Measurements from ENCODE around the gene KCNK1. TPM values are rescaled to one million over a fixed set of nuclear protein-coding genes. Genes with fewer than 3 reads are reported as not detected.

The KCNK1 gene
- total RNA-seq, 6 experiments from 2014 or later = not detected

DNA sequence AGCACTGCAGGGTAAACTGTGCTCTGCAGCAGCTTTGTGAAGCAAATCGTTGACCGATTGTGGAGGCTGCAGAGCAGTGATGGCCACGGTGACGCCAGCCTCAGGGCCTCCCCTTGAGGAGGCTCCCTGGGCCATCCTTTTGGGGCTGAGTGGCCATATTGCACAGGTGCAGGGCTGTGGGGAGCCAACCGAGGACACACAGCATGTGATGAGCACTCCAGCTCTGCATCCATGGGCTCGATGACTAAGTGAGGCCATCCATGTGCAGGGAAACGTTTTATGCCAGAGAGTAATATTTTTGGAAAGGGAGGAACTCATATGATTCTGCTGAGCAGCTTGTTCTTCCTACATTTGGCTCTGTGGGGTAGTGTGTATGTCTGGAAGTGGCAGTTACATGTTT, 24.6 kb downstream of the KCNK1 start:
- TF ChIP-seq, protein P1, sequence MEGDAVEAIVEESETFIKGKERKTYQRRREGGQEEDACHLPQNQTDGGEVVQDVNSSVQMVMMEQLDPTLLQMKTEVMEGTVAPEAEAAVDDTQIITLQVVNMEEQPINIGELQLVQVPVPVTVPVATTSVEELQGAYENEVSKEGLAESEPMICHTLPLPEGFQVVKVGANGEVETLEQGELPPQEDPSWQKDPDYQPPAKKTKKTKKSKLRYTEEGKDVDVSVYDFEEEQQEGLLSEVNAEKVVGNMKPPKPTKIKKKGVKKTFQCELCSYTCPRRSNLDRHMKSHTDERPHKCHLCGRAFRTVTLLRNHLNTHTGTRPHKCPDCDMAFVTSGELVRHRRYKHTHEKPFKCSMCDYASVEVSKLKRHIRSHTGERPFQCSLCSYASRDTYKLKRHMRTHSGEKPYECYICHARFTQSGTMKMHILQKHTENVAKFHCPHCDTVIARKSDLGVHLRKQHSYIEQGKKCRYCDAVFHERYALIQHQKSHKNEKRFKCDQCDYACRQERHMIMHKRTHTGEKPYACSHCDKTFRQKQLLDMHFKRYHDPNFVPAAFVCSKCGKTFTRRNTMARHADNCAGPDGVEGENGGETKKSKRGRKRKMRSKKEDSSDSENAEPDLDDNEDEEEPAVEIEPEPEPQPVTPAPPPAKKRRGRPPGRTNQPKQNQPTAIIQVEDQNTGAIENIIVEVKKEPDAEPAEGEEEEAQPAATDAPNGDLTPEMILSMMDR (IDR thresholded peaks at IDR 0.05) = no peak
- no peaks in the 10 kb centered on the region for H3K4me1 Mint-ChIP-seq (ENCODE audit: low read depth)
- peaks cover 10% of the 10 kb centered on the region for H3K36me3 Mint-ChIP-seq (ENCODE audit: low read depth)
- H3K4me3 Mint-ChIP-seq = no peak overlapping the region
- H3K27ac Mint-ChIP-seq = no peak overlapping the region
- peaks cover 66% of the 10 kb centered on the region for H3K9me3 Mint-ChIP-seq
- peaks cover 3% of the 10 kb centered on the region for H3K27me3 Mint-ChIP-seq (ENCODE audit: insufficient read depth)
- no peak for DNase-seq

DNA sequence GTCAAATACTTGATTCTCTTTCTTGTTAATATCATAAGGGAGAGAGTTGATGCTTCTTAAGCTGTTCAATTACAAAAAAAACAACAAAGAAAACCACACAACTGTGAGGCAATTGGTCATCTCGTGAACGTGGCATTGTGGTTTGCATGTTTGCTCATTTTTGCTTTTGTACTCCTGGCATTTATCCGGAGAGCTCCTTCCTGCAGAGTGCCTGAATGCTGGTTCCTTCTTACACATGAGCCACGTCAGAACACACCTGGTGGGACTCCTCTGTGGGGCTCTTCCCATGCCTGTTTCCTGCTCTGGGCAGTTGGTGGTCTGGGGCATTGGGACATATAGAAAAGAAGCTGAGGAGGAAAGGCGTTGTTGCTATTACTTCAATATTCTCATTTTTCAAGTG, 25.7 kb downstream of the KCNK1 start:
- Mint-ChIP-seq H3K9me3 (peaks cover 67% of the 10 kb centered on the region), H3K27ac (no peak overlapping the region), H3K27me3 (ENCODE audit: insufficient read depth) (peaks cover 3% of the 10 kb centered on the region), H3K4me1 (ENCODE audit: low read depth) (no peaks in the 10 kb centered on the region), H3K4me3 (no peak overlapping the region), H3K36me3 (ENCODE audit: low read depth) (peaks cover 10% of the 10 kb centered on the region)
- TF ChIP-seq, protein P1 (IDR thresholded peaks at IDR 0.05) = no peak
- no peak for DNase-seq

DNA sequence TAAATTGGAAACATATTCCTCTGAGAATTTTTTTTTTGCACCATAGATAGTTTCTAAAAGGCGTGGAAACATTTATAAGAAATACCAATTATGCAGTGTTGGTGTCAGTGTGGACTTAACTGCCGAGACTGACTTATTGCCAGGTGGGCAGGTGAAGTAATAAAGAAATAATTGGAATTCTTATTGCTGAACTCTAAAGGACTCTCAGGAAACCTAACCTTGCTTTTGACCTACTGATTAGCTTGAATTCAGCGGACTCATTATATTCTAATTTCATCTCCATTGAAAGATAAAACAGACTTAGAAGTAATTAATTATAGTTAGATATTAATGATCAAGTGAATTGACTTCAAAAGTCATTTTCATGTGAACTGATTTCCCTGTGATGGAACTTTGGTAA, 26.3 kb downstream of the KCNK1 start:
- H3K36me3 Mint-ChIP-seq (ENCODE audit: low read depth) = peaks cover 10% of the 10 kb centered on the region
- no peak overlapping the region for H3K27ac Mint-ChIP-seq
- TF ChIP-seq, protein P1 (IDR thresholded peaks at IDR 0.05) = no peak
- H3K9me3 Mint-ChIP-seq = peaks cover 69% of the 10 kb centered on the region
- H3K4me1 Mint-ChIP-seq (ENCODE audit: low read depth) = no peaks in the 10 kb centered on the region
- H3K27me3 Mint-ChIP-seq (ENCODE audit: insufficient read depth) = peaks cover 3% of the 10 kb centered on the region
- H3K4me3 Mint-ChIP-seq = no peak overlapping the region
- DNase-seq = no peak

DNA sequence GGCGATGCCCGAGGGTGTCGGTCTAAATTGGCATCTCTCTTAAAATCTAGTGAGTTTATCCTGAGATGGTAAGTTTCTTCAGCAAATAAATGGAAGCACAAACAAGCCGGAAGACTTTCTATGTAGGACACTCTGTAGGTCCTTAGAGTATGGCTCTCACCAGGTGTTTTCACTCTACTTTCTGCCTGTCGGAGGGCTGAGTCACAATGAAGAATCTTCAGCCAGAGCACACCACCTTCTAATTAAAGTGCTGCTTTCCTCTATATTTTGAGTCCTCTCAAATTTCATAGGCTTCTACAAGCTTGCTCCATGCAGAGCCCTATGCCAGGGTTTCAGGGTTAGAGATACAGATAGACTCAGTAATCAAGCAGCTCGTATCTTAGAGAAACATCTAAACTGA, 27.1 kb downstream of the KCNK1 start:
- H3K27me3 Mint-ChIP-seq (ENCODE audit: insufficient read depth) = peaks cover 3% of the 10 kb centered on the region
- no peak for DNase-seq
- H3K4me3 Mint-ChIP-seq = no peak overlapping the region
- no peaks in the 10 kb centered on the region for H3K4me1 Mint-ChIP-seq (ENCODE audit: low read depth)
- peaks cover 71% of the 10 kb centered on the region for H3K9me3 Mint-ChIP-seq
- TF ChIP-seq, protein P1 (IDR thresholded peaks at IDR 0.05) = no peak
- no peak overlapping the region for H3K27ac Mint-ChIP-seq
- H3K36me3 Mint-ChIP-seq (ENCODE audit: low read depth) = peaks cover 12% of the 10 kb centered on the region

DNA sequence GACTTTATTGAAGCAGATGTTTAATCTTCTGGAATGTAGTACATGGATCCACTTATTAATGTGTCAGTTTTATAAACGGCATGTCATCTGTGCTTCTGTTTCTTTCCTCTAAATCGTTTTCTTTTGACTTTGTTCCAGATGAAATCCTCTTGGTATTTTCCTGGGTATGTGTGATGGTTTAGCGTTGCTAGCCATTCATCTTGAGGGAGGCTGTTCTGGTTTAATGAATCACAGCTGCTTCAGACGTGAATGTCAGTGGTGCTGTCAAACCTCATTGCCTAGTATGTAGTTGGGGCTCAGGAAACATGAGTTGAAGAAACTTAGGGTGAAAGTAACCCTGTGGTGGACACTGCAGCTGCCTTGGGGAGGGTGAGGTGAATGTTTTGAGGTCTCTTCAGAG, 33.2 kb downstream of the KCNK1 start:
- no peaks in the 10 kb centered on the region for H3K27me3 Mint-ChIP-seq (ENCODE audit: insufficient read depth)
- TF ChIP-seq, protein P1 (IDR thresholded peaks at IDR 0.05) = no peak
- H3K36me3 Mint-ChIP-seq (ENCODE audit: low read depth) = 0 out of 2 replicates have a peak, but pooled peaks cover 3% of the 10 kb centered on the region
- no peaks in the 10 kb centered on the region for H3K4me1 Mint-ChIP-seq (ENCODE audit: low read depth)
- peaks cover 39% of the 10 kb centered on the region for H3K9me3 Mint-ChIP-seq
- DNase-seq = no peak
- H3K4me3 Mint-ChIP-seq = no peak overlapping the region
- no peak overlapping the region for H3K27ac Mint-ChIP-seq

DNA sequence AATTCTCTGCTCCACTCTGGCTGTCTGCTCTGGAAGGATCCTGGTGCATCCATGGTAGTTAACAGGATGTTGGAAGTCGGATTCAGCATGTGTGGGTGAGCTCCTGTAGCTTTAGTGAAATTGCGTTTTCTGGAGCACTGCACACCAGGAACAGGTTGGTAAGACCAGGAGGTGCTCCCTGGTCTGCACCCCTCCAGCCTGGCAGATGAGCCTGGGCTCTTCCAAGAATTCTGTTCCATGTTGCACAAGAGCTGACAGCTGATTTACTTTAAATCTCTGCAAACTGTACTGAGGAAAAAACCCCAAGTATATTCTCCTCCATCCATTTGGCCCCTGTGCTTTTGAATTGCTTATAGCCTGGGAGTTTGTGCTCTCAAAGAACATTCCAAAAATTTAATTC, 33.7 kb downstream of the KCNK1 start:
- Mint-ChIP-seq H3K4me3 (no peak overlapping the region), H3K27me3 (ENCODE audit: insufficient read depth) (no peaks in the 10 kb centered on the region), H3K27ac (no peak overlapping the region), H3K4me1 (ENCODE audit: low read depth) (no peaks in the 10 kb centered on the region), H3K36me3 (ENCODE audit: low read depth) (0 out of 2 replicates have a peak, but pooled peaks cover 3% of the 10 kb centered on the region), H3K9me3 (peaks cover 41% of the 10 kb centered on the region)
- TF ChIP-seq, protein P1 (IDR thresholded peaks at IDR 0.05) = no peak
- no peak for DNase-seq
